H7 (cell line): ENCODE measurements around the gene ICAM5. TPM values are rescaled to one million over a fixed set of nuclear protein-coding genes. Genes with fewer than 3 reads are reported as not detected.

Source experiments
- DNase-seq: peaks from one replicate; pipeline ENCODE4 v3.0.0; 2012
- H3K27me3 ChIP-seq: 2 replicates; pipeline ENCODE4 v1.6.0; 2011; ENCODE audit warnings: mild to moderate bottlenecking, low read length; ENCODE audit not compliant: control insufficient read depth, insufficient read depth
- H3K36me3 ChIP-seq: replicated peaks from 2 replicates; pipeline ENCODE4 v1.5.1; 2011; ENCODE audit warnings: low read length; ENCODE audit not compliant: control insufficient read depth, insufficient read depth
- H3K4me3 ChIP-seq: 2 replicates; pipeline ENCODE4 v1.5.1; 2011; ENCODE audit warnings: low read depth, mild to moderate bottlenecking, control low read depth, low read length, moderate library complexity; ENCODE audit not compliant: insufficient read depth
- total RNA-seq: library from RNA; depleted of rRNA; stranded (reverse); fragments of >200 nt; shearing (Covaris generic); gene quantifications from 2 replicates; pipeline ENCODE4 v1.2.3, GENCODE V29; 2014

Gene ICAM5
- total RNA-seq, 1 experiment from 2014 or later = 0.83 TPM

DNA sequence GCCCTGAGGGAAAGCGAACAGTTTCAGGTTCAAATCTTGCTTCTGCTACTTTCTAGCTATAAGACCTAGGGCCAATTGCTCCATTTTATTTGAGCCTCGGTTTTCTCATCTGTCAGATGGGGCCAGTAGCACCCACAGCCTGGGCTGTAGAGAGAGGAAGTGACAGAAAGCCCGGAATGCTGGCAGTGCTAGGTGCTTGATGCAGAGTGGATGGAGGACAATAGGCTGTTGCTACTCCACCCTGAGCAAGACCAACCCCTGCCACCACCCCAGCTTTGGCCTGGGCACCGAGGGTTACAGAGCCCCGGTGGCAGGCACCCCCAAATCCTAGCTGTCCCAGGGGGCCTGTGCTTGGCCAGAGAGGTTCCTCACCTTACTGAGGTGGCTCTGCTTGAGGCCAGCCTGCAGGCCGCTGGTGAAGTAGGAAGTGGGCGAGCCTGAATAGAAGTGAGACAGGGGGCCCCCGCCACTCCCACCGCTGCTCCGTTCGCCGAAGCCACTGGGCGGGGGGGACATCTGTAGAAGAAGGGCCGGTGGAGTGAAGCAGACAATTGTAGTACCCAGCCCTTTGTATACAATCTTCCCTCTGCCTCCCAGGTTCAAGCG is 28.2 kb downstream of the ICAM5 start:
- DNase-seq = no peak
- H3K4me3 ChIP-seq = no peak overlapping the region
- H3K27me3 ChIP-seq = no peaks in the 10 kb centered on the region
- peaks cover 22% of the 10 kb centered on the region for H3K36me3 ChIP-seq

- Histone ChIP-seq H3K4me3 (no peak overlapping the region), H3K36me3 (peaks cover 24% of the 10 kb centered on the region), H3K27me3 (no peaks in the 10 kb centered on the region)
- no peak for DNase-seq
These were observed 29.3 kb downstream of the ICAM5 start for GRCh38 chr19:10318807-10319682.

- peak; percentile 71 for DNase-seq
- no peaks in the 10 kb centered on the region for H3K27me3 ChIP-seq
- no peak overlapping the region for H3K4me3 ChIP-seq
- peaks cover 31% of the 10 kb centered on the region for H3K36me3 ChIP-seq
These were observed 31.1 kb downstream of the ICAM5 start for GRCh38 chr19:10320602-10321416.

DNA sequence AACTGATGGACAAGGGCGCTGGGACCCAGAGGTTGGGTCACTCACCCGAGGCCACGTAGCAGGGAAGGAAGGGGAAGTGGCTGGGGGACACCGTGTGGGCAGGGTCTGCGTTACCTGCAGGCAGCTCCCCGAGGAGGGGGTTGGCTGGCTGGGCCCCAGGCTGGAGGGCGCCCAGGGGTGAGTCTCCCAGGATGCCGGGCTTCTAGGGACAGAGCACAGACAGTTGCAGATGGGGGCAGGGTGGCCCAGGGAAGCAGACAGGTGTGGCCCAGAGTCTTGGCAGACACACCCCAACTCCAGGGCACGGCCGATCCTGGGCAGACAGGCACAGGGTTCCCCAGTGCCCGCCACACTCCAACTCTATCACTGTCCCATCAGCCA is 31.7 kb downstream of the ICAM5 start:
- peak; percentile 53 for DNase-seq
- Histone ChIP-seq H3K36me3 (peaks cover 33% of the 10 kb centered on the region), H3K4me3 (no peak overlapping the region)

DNA sequence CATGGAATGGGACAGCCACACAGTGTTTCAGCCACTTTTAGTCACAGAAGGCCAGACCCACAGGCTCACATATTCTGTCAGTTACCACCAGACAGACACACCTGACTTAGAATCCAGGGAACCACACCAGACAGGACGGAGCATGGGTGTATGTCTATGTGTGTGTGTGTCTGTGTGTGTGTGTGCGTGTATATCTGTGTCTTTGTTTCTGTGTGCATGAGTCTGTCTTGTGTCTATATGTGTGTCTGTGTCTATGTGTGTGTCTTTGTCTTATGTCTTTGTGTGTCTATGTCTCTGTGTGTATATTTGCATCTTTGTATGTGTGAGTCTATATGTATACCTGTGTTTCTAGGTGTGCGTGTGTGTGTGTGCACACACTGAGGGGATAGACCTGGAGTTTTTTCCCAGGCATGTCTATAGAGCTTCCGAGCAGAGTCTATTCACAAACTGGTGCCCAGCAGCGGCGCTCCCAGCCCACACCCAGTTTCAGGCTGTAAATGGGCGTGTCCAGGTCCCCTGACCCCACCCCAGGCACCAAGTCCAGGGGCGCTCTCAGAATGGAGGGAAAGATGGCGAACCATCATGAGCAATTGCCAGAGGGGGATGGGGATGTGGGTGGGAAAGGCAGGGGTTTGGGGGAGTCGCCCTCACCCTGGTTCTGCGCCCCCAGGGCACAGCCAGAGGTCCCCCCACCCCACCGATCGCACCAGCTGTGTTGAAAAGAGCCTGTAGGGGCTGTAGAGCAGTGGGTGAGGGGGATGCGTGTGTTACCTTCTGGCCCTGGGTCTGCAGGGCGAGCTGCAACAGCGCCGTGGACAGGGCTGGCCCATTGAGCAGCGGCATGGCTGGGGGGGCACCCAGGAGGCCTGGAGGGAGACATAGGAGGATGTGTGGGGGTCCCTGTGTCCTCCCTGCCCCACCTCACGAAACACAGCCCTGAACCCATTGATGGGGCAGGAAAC is 32.4 kb downstream of the ICAM5 start:
- H3K4me3 ChIP-seq = no peak overlapping the region
- peak; percentile 47 for DNase-seq
- no peaks in the 10 kb centered on the region for H3K27me3 ChIP-seq
- H3K36me3 ChIP-seq = peaks cover 36% of the 10 kb centered on the region

More for the DNA sequence above, 31.7 kb downstream of the ICAM5 start:
- H3K27me3 ChIP-seq = no peaks in the 10 kb centered on the region

GRCh38 chr19:10325732-10326131 is 36.0 kb downstream of the ICAM5 start:
- no peak for DNase-seq
- Histone ChIP-seq H3K4me3 (no peak overlapping the region), H3K27me3 (no peaks in the 10 kb centered on the region), H3K36me3 (peaks cover 46% of the 10 kb centered on the region)

- DNase-seq = no peak
- peaks cover 40% of the 10 kb centered on the region for H3K36me3 ChIP-seq
- H3K4me3 ChIP-seq = no peak overlapping the region
- no peaks in the 10 kb centered on the region for H3K27me3 ChIP-seq
These were observed 38.0 kb downstream of the ICAM5 start for GRCh38 chr19:10327793-10328192.

DNA sequence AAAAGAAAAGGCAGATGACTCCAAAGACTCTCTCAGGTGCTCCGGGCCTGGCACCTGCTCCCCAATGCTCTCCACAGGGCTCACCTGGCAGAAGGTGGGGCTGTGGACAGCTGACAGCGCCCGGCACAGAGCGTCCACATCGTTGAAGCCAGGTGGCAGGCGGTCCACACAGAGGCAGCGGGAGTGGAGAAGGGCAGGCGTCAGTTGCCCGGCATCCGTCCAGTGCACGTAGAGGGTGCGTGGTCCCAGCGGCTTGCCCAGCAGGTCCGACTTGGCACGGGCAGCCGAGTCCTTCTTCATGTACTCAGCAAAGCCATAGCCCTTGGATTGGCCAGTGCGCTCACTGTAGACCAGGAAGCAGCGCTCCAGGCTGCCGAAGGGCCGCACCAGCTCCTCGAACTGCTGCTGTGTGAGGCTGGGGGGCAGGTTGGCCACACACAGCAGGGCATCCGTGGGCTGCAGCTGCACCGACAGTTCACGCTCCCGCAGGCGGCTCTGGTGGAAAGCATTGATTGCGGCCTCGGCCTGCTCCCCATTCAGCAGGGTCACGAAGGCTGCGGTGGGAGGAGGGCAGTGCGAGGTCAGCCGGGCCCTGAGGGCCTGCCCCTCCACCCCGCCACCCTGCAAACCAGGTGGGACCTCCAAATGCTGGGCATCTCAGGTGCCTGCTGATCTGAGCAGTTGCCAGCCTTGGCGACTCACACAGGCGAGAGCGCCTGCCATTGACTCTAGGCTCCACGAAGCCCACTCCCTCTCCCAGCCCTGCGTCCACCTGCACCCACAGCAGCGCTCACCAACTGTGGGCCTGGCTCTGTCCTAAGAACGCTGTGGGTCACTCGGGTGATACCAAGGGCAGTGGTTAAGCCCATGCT is 39.0 kb downstream of the ICAM5 start:
- no peaks in the 10 kb centered on the region for H3K27me3 ChIP-seq
- H3K36me3 ChIP-seq = peaks cover 38% of the 10 kb centered on the region
- H3K4me3 ChIP-seq = no peak overlapping the region
- DNase-seq = peak; percentile 43

GRCh38 chr19:10329555-10329954 is 39.8 kb downstream of the ICAM5 start:
- Histone ChIP-seq H3K4me3 (no peak overlapping the region), H3K27me3 (no peaks in the 10 kb centered on the region; the same call in 1 of the 2 replicates), H3K36me3 (peaks cover 35% of the 10 kb centered on the region)
- DNase-seq = peak; percentile 32

- no peaks in the 10 kb centered on the region; the same call in 1 of the 2 replicates for H3K27me3 ChIP-seq
- DNase-seq = peak; percentile 65
- peak overlapping the region; percentile 92 for H3K4me3 ChIP-seq
- peaks cover 24% of the 10 kb centered on the region for H3K36me3 ChIP-seq
These were observed 42.6 kb downstream of the ICAM5 start for GRCh38 chr19:10332158-10332964.

- no peaks in the 10 kb centered on the region; the same call in 1 of the 2 replicates for H3K27me3 ChIP-seq
- H3K4me3 ChIP-seq = peak within 1 kb of the TSS; percentile 92
- H3K36me3 ChIP-seq = peaks cover 17% of the 10 kb centered on the region
- DNase-seq = peak; percentile 100
These were observed 43.4 kb downstream of the ICAM5 start, which contains the start of gene RAVER1 for GRCh38 chr19:10332965-10333757. Gene RAVER1, minus strand, starts transcription at chr19:10333529. Its CDS starts 22 bp downstream, at chr19:10333507.
